Kidney tubule cell (primary cell): ENCODE results near the gene PDE8A.
"Not testable (repeated sequence)": the region's sequence is repeated elsewhere in the genome, so short reads cannot be mapped to it uniquely, and the experiment has no call there.

ENCODE experiments used
- DNase-seq: peaks from one replicate; pipeline ENCODE4 v3.0.0-alpha.2; 2018; ENCODE audit warnings: low spot score

PDE8A gene

DNA sequence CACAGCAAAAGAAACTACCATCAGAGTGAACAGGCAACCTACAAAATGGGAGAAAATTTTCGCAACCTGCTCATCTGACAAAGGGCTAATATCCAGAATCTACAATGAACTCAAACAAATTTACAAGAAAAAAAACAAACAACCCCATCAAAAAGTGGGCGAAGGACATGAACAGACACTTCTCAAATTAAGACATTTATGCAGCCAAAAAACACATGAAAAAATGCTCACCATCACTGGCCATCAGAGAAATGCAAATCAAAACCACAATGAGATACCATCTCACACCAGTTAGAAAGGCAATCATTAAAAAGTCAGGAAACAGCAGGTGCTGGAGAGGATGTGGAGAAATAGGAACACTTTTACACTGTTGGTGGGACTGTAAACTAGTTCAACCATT lies 30.1 kb downstream of the PDE8A start:
- not testable (repeated sequence) for DNase-seq

DNA sequence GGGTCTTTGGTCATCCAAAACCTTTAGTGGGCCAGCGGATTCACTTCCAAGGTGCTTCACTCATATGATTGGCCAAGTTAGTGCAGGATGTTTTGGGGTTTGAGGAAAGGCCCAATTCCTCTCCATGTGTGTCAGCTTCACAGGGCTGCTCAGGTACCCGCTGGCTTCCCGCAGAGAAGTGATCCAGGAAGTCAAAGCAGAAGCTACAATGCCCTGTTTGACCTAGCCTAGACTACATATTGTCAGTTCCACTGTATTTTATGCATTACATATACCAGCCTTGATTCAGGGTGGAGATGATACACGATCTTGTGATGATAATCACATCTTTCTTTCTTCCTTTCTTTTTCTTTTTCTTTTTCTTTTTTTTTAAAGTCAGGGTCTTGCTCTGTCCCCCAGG lies 32.1 kb downstream of the PDE8A start:
- DNase-seq: no peak

DNA sequence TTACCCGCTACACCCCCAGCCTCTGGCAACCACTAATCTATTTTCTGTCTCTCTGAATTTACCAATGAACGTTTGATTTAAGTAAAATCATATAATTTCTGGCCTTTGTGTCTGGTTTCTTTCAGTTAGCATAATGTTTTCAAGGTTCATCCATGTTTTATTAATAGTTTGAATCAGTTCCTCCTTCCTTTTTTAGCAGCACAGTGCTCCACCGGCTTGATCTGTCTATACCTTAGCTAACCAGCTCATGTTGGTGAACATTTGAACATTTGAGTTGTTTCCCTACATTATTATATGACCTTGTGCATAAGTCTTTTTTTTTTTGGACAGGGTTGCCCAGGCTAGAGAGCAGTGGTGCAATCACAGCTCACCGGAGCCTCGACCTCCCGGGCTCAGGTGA lies 33.3 kb downstream of the PDE8A start:
- no peak for DNase-seq

DNA sequence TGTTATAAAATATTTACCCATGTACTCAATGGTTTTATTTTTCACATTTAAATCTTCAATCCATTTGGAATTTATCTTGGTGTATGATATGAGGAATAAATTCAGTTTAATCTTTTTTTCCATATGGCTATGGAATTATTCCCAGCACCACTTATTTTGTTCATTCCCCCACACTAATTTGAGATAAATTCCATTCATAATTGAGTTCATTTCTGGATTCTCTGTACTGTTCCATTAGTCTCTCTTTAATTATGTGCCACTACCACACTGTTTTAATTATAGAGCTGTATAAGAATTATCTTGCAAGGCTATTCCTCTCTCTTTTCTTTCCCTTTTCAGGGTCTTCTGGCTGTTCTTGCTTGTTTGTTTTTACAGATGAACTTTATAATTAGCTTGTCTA lies 34.6 kb downstream of the PDE8A start:
- no peak for DNase-seq

DNA sequence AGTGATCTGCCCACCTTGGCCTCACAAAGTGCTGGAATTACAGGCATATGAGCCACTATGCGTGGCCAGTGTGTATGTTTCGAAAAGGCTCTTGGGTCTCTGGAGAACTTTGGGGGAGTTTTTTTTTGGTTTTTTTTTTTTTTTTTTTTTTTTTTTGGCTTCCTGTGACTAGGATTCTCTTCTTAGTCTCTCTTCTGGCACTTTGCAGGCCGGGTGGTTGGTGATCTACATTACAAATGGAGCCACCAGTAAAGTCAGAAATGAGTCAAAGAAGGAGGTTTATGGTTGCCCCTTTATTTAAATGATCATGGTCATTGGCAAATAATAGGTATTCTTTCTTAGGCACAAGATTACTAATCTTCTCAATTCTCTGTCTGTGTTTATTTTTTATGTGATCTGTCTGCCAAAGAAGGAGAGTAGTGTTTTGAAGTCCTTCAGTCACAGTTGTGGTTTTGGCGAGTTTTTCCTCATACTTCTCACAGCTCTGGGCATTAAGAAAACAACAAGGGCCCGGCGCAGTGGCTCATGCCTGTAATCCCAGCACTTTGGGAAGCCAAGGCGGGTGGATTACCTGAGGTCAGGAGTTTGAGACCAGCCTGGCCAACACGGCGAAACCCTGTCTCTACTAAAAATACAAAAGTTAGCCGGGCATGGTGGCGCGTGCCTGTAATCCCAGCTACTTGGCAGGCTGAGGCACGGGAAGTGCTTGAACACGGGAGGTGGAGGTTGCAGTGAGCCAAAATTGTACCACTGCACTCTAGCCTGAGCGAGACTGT lies 38.3 kb downstream of the PDE8A start:
- no peak for DNase-seq

DNA sequence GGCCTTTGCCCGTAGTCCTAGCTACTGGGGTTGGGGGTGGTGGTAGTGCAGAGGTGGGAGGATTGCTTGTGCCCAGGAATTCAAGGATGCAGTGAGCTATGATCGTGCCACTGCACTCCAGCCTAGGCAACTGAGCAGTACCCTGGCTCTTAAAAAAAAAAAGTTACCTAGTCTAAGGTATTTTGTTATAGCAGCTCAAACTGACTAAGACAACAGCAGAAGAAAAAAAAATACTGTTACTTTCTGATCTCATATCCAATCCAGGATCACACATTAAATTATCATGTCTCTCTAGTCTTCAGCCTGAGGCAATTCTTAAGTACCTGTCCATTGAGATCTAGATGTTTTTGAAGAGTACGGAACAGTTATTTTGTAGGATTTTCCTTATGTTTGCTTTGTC lies 39.8 kb downstream of the PDE8A start:
- no peak for DNase-seq

DNA sequence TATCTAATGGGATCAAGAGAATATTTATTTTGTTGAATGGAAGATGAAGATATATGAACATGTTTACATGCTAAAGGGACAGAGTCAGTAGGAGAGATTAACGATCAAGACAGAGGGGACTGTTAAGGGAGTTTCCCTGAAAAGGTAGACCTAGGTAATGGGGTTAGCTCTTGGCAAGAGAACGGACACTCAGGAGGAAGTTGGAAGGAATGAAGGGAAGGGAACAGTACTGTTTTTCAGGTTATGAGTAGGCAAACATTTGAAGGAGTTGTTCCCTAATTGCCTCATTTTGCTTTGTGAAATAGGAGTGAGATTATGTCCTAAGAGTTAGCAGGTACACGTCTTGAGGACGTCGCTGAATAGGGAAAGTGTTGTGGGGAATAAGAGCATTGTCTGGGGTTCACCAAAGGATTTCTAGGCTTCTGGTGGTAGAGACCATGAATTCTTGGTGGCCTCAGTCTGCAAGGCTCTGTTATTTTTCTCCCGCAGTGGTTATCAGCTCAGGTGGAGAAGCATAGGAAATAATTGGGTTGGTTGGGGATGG lies 41.3 kb downstream of the PDE8A start:
- DNase-seq: no peak

DNA sequence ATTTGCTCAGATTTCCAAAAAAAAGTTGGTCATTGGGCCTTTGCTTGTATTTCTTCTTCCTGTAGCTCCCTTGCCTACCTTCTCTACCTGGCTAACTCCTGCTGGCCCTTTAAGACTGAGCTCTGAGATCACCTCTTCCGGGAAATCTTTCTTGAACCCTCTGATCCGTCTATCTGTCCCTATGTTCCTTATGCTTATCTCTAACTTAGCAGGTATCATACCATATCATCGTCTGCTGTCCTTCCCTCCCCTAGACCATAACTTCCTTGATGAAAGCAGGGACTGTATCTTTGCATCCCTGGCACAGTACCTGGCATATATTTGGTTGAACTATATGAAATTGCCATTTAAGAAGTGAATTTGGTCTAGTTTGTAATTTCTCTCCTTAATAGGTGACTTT lies 42.3 kb downstream of the PDE8A start:
- no peak for DNase-seq

DNA sequence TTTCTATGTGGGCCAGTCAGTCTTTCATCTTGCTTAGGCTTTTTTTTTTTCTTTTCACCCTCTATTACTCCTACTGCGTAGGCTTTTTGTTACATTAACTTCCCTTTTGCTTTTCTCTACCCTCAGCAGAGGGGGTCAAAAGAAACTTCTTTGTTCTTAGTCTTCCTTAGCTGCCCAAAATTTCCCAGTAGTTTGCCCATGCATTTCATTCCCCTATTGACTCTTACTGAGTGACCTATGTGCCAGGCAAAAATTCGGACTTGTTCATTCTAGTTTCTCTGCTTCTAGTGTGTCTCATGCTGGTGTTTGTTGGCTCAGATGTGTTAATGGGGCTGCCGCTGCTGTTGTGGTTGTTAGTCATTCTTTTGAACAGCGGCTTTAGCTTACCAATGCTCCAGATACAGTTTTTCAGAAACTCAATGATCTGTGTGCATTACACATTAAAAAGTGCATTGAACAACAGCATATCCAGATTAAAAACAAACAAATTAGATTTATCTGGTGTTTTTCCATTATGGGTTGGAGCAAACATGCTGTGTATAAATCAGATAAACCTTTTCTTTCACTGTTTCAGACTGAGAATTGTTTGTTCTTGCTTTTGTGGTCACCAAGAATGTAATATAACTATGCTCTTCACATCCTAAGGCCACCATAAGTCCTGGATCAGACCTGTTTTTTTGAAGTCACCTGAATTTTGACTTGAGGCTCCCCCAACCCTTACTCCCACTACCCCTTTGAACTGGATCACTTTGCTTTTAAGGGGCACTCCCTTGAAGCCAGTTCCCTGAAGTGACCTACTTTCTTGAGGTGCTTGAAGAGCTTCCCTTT lies 43.1 kb downstream of the PDE8A start:
- peak; percentile 80 for DNase-seq

DNA sequence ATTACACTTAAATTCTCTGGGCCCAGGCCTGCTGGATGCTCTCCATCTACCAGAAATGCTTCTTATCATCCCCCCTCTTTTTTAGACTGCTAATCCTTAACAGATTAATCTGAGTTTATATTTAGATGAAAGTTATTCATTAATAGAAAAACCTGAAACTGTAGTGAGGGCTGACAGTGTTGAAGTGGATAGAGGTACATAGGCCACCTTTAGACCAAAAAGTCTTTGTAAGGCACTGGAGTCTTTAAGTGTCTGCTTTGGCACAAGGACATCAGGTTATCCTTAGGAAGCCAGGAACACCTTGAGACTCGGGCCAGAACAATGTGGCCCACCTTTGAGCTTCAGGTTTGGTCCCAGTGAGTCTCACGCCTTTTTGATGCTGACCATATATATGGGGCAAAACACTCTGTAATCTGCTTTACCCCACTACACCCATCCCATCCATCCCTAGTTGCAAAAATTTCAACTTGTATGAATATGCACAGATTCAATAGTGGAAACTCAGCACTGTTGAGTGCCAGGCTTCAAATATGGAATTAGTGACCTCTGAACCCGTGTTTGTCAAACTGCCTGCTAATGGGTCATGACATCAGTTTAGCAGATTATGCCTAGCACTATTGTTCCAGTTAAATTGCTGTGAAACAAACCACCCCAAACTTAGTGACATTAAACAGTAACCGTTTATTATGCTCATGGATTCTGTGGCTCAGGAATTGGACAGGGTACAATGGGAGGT lies 44.0 kb downstream of the PDE8A start:
- DNase-seq: no peak

DNA sequence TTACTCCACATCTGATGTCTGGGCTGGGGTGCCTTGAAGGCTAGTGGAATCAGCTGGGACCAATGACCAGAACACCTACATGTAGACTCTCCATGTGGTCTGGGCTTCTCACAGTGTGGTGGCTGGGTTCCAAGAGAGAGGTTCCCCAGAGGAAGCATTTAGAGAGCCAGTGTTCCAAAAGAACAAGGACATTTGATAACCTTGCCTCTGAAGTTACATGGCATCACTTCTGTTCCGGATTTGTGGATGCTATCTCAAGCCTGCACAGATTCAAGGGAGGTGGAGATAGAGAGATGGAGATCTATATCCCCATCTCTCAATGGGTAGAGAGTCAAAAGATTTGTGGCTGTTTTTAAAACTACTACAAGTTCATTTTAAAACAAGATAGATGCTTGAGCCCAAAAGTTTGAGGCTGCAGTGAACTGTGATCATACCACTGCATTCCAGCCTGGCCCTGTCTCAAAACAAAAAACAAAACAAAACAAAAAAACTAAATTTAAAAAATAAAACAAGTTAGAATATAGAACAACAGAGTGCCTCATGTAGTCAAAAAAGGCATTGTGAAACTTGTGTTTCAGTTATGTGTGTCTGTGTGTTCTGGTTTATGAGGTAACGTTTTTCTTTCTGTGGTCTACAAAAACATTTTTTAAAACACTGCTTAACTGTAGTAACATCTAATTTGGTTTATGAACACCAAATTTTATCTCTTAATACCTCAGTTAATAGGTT lies 44.8 kb downstream of the PDE8A start:
- DNase-seq: no peak

DNA sequence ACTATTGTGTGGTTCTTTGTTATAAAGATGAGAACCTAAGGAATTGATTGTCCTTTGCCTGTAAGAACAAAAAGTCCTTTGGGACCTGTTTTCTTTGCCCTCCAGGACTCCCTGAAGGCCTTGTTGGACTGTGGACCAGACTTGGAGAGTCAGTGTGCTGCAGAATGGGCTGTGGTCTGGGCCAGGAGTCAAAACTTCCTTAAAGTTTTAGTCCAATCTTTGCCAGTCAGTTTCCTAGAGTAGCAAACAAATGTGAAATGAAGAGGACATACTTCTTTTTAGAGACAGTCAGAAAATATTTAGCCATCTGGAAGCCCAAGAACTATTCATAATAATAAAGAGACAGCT lies 45.4 kb downstream of the PDE8A start:
- no peak for DNase-seq

DNA sequence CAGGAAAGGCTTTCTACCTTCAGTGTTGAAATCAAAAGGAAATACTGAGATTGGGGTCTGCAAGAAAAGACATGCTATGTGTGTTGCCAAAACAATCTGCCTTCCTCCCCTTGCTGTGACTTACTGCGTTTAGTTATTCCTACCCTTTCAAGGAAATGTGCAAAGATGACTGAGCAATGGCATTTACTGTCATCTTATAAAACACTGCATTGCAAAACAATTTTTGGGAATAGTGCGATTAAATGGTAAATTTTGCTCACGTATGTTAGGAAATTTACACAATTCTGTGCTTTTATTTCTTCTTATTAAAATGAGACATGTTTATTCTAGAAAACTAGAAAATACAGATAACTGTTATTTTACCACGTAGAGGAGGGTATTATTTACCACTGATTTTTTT lies 45.8 kb downstream of the PDE8A start:
- DNase-seq: no peak

DNA sequence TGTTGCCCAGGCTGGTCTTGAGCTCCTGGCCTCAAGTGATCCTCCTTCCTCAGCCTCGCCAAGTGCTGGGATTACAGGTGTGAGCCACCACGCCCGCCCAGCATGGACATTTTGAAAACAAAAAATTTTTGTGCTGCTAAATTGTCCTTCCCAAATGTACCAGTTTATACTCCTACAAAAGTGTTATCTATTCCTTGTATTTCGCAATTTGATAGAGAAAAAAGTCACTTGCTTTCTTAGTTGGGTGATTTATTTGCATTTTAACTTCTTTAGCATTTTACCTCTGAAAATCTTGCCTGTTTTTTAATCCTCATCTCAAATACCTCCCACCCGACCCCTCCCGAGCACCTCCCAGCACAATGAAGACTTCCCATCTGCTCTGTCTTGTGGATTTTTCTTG lies 46.8 kb downstream of the PDE8A start:
- no peak for DNase-seq

DNA sequence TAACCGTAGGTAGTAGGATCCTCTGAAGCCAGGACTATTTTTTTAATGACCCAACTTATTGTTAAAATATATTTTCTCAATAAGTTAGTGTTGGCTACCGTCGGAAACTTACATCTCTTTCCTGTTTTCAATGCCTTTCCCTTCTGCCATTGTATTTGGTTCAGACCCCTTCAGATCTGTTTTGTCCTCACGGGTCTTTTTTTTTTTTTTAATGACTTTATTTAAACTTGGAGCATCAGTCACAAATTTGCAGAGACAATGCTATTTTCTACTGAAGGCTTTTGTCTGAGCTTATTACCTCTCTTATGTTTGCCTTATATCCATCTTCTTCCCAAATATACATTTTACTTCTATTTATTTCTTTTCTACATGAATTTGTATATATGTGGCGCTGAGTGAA lies 47.6 kb downstream of the PDE8A start:
- no peak for DNase-seq

DNA sequence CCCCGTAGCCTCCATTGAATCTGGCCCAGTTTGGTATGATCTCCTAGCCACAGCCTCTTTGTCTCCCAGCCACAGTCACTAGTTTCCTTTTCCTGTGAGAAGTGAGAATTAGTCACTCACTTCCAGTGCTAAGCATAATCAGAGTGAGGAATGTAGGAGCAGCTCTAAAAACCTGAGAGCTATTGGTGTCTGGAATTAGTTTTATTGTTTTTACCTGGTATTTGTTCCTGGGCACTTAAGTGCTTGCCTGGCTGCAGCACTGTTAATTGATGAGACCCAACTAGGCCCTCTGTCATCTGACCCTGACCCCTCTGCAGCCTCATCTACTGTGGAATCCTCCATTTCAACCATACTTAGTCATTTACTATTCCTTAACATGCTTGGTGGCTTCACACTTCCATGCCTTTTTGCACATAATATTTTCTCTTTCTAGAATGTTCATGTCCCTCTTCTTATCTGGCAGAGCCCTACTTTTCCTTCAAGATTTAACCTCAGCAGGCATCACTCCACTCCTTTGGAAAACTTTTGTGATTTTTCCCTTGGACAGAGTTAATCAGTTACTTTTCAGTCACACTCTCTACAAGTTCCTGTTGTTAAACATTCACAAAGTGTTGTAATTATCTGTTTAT lies 48.8 kb downstream of the PDE8A start:
- peak; percentile 77 for DNase-seq

DNA sequence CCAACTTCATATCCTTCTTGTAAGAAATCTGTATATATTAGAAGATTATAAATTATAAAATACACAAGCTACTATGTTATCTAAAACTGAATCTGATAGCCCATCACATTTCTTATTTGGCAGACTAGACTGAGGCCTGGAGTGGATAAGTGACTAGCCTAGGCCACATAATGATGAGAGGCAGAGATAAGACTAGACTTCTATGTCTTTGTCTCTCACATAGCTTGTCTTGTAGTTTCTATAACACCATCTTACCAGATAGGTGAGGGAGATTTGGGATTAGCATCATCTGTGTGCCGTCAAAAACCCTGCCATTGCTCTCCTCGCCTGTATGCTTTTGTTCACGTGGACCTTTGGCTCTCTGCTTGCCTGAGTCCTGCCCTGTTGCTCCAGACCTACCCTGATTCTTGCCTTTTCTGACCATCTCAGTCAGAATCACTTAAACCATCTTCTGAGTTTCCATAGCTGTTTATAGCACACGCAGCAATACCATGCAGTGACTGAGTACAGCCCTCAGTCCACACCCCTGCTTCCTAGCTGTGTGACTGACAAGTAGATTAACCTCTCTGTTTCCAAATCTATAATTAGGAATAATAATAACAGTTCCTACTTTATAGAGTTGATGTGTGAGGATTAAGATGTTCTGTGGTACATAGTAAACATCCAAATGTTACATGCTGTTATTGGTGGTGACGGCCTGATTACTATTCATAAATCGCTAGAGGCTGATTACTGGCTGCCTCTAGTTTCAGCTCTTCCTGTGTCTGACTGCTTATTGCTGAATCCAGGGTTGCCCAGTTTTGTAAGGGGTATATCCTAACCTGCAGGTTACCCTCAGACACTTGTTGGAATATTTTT lies 49.7 kb downstream of the PDE8A start:
- no peak for DNase-seq

DNA sequence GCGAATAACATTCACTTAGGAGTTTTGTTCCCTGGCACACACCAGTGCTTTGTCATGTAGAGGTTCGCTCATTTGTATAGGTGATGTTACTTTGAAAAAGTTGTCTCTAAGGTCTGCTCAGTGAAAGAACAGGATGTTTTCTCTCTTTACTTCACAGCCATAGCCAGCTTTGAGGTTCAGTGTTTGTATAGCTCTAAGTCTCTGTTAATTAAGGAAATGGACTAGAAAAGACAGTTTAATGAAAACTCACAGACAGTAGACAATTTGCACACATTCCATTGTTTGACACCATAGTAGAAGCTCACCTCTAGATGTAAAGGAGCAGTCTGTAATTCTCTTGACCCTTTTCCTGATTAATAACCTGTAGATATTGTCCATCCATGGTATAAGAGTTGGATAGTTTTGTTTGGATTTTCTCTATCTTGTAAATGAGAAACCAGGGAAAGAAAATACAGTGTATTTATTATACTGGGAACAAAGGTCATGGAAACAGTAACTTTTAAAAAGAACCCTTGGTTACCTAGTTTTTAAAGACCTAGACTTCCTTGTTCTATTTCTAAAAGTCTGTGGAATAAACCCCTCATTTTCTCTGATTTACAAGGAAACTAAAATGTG lies 50.4 kb downstream of the PDE8A start:
- DNase-seq: no peak

DNA sequence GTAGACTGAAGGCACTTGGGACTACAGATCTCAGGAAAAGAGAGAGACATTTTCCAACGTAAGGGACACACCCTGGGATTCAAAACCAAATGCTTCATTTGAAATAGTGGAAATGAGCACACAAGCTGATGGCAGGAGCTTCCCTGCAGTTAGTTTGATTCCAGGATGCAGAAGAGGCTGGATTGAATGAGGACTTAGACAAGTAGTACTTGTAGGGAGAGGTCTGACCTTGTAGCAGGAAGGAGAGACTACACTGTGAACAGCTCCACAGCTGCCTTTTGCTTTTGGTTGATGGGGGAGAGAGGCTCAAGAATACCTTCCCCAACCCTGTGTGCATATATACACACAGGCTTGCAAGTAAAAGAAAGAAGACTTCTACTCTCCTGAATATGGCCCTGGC lies 51.5 kb downstream of the PDE8A start:
- DNase-seq: no peak

DNA sequence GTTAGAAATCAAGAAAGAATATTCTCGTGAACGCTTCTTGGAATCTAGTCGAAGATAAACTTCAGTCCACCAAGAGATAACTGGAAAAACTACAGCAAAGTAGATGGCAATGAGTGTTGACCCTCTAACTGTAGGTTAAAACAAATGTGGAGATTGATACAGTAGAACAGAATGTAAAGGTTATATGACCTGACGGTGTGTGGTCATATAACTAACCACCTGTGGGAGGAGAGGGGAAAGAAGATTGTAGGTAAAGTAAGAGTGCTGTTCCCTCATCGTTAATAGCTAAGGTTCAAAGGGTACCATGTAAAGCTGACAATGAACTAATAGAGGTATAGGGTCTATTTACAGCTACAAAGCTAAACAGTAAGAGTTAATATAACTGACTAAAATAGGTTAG lies 52.6 kb downstream of the PDE8A start:
- DNase-seq: no peak
